ENCODE measurements around the gene CD200R1. TPM values are rescaled to one million over a fixed set of nuclear protein-coding genes. Genes with fewer than 3 reads are reported as not detected.

The CD200R1 gene
- total and polyA plus RNA-seq, 2 donors (not counting 1 experiment from before 2014, with no cell fraction given) = 3.6 to 3.7 TPM

- ATAC-seq (ENCODE audit: low read depth) (peak; percentile 84), DNase-seq (peak; percentile 92)
- H3K27me3 ChIP-seq (replicated peaks in 1 of 4; ENCODE audit: control extremely low read depth in 1 of 4, control insufficient read depth in 3 of 4, insufficient read depth in 4 of 4, low read length in 3 of 4) = no peaks in the 10 kb centered on the region
- Mint-ChIP-seq H3K27me3 (no peaks in the 10 kb centered on the region), H3K4me1 (peaks cover 30% of the 10 kb centered on the region), H3K9me3 (ENCODE audit: insufficient read depth) (no peaks in the 10 kb centered on the region), H3K4me3 (peak within 1 kb of the TSS; percentile 95), H3K27ac (peak within 1 kb of the TSS; percentile 98)
- H2AFZ ChIP-seq (ENCODE audit: insufficient read depth, low read depth, low read length, poor library complexity, severe bottlenecking) = peak within 1 kb of the TSS; percentile 75
- peaks cover 0 to 5% of the 10 kb centered on the region in 2 experiments for H3K36me3 ChIP-seq (replicated peaks in 1 of 2; ENCODE audit: control extremely low read depth in 1 of 2, control insufficient read depth in 1 of 2, extremely low read depth in 1 of 2, insufficient read depth in 2 of 2, low read length in 1 of 2)
- peak within 1 kb of the TSS; percentile 82 to 98 for H3K27ac ChIP-seq (ENCODE audit: low read length in 2 of 2)
- H3K79me2 ChIP-seq (ENCODE audit: control insufficient read depth, insufficient read depth, low read length) = peaks cover 33% of the 10 kb centered on the region
- peak within 1 kb of the TSS; percentile 63 to 89 (median 76) for H3K4me3 ChIP-seq (ENCODE audit: control extremely low read depth in 1 of 5, extremely low read depth in 1 of 5, insufficient read depth in 1 of 5, low read depth in 2 of 5, low read length in 4 of 5)
- H3K9ac ChIP-seq (ENCODE audit: low read length) = peak within 1 kb of the TSS; percentile 84
- no peaks in the 10 kb centered on the region for H4K20me1 ChIP-seq (ENCODE audit: control insufficient read depth, insufficient read depth, low read length, poor library complexity, severe bottlenecking)
- TF ChIP-seq, protein P1, sequence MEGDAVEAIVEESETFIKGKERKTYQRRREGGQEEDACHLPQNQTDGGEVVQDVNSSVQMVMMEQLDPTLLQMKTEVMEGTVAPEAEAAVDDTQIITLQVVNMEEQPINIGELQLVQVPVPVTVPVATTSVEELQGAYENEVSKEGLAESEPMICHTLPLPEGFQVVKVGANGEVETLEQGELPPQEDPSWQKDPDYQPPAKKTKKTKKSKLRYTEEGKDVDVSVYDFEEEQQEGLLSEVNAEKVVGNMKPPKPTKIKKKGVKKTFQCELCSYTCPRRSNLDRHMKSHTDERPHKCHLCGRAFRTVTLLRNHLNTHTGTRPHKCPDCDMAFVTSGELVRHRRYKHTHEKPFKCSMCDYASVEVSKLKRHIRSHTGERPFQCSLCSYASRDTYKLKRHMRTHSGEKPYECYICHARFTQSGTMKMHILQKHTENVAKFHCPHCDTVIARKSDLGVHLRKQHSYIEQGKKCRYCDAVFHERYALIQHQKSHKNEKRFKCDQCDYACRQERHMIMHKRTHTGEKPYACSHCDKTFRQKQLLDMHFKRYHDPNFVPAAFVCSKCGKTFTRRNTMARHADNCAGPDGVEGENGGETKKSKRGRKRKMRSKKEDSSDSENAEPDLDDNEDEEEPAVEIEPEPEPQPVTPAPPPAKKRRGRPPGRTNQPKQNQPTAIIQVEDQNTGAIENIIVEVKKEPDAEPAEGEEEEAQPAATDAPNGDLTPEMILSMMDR (IDR thresholded peaks at IDR 0.05) = no peak
- no peak for TF ChIP-seq EZH2 (IDR thresholded peaks at IDR 0.05; ENCODE audit: borderline replicate concordance, insufficient read depth, low read depth, low read length, poor library complexity, severe bottlenecking)
- POLR2A ChIA-PET = interaction anchor here (0.9 to 1.7 kb wide), 6 partner anchors 10 to 348 kb away, joined by 3 to 11 read pairs (median 3); a partner anchor contains a TSS
- CTCF ChIA-PET = interaction anchor here (0.8 to 4.5 kb wide), 9 partner anchors 10 to 587 kb away, joined by 3 to 33 read pairs (median 6); partner anchors contain the start of genes ATG3, CD200R1 and SLC35A5
- intact Hi-C loops (cut with micrococcal nuclease) = loop anchor here (1.0 to 5.0 kb wide), 3 partner anchors 28 to 859 kb away; partner anchors contain the start of genes ATP6V1A, GCSAM and NAA50
- no peaks in the 10 kb centered on the region for H3K9me3 ChIP-seq (ENCODE audit: control extremely low read depth in 1 of 3, control insufficient read depth in 2 of 3, insufficient read depth in 1 of 3, low read length in 2 of 3)
- 3% methylated on average over 53 of the region's 70 CpGs for WGBS (ENCODE audit: insufficient coverage)
- peaks cover 11 to 12% of the 10 kb centered on the region in 2 donors for H3K4me1 ChIP-seq (ENCODE audit: control insufficient read depth in 2 of 2, insufficient read depth in 2 of 2, low read length in 2 of 2)
- peak within 1 kb of the TSS; percentile 70 for H3K4me2 ChIP-seq (replicated peaks; ENCODE audit: low read depth, low read length, poor library complexity, severe bottlenecking)
These were observed 16.0 kb upstream of the CD200R1 start, which contains the start of gene GTPBP8 for GRCh38 chr3:112990672-112991602. TSS of gene GTPBP8 (plus strand) at chr3:112990984. CDS start at chr3:112991000, 16 bp downstream.
